GM12878 (cell line): ENCODE results near the gene PDGFA. TPM values are rescaled to one million over a fixed set of nuclear protein-coding genes. Genes with fewer than 3 reads are reported as not detected.

Source experiments
- ATAC-seq: fragments of 200-7000 bp; cut with Tn5 transposase; 3 replicates; pipeline ENCODE4 v1.9.1; 2020; ENCODE audit warnings: mild to moderate bottlenecking, moderate library complexity
- BruUV-seq: library from RNA; stranded (reverse); fragments of 400-500 nt; replicated peaks from 2 replicates; lab custom pipeline; 2021; lab: Mats Ljungman, UMichigan
- CTCF ChIA-PET: fragments of 300-600 bp; sonication (Branson Sonifier 250); formaldehyde crosslinking; extraction: SDS; loops from one replicate; lab custom pipeline; 2021; ENCODE audit warnings: inconsistent platforms; lab: Yijun Ruan, JAX
- POLR2A ChIA-PET: fragments of 350-600 bp; formaldehyde crosslinking; extraction: SDS; loops from one replicate; lab custom pipeline; 2021; ENCODE audit warnings: inconsistent platforms; lab: Charles Lee
- RAD21 ChIA-PET: fragments of 300-600 bp; sonication (Branson Sonifier 250); formaldehyde crosslinking; loops from one replicate; lab custom pipeline; 2023; ENCODE audit warnings: antibody characterized with exemption; ENCODE audit not compliant: unreplicated experiment; lab: Charles Lee
- SMC1A ChIA-PET: fragments of 300-600 bp; sonication (Branson Sonifier 250); formaldehyde crosslinking; loops from one replicate; lab custom pipeline; 2023; ENCODE audit not compliant: unreplicated experiment, uncharacterized antibody; lab: Charles Lee
- DNase-seq: peaks from one replicate; pipeline ENCODE4 v3.0.0-alpha.2; 2011; ENCODE audit warnings: low read depth, low spot score
- FAIRE-seq: peaks from 3 replicates; lab custom pipeline; 2011; peaks lifted over from hg19 to GRCh38; lab: Jason Lieb, UNC
- H2AFZ ChIP-seq: 2 replicates; pipeline ENCODE4 v1.6.0; 2011; ENCODE audit warnings: low read depth, low read length, control low read depth; ENCODE audit not compliant: control insufficient read depth
- H3K27ac ChIP-seq: 2 replicates; pipeline ENCODE4 v1.5.1; 2011; ENCODE audit warnings: control low read depth; ENCODE audit not compliant: control insufficient read depth, insufficient read depth
- H3K27me3 ChIP-seq, 2 experiments: replicated peaks in 1 of 2; 2 replicates each; pipeline versions ENCODE4 v1.6.0 to v1.6.1; 2011; ENCODE audit warnings: low read length in 1 of 2; ENCODE audit not compliant: control insufficient read depth in 2 of 2, insufficient read depth in 2 of 2
- H3K36me3 ChIP-seq, 2 experiments: 2 replicates each; pipeline ENCODE4 v1.5.1; 2011; ENCODE audit warnings: low read length in 1 of 2; ENCODE audit not compliant: control insufficient read depth in 2 of 2, insufficient read depth in 2 of 2
- H3K4me1 ChIP-seq: 2 replicates; pipeline ENCODE4 v1.6.1; 2011; ENCODE audit warnings: mild to moderate bottlenecking, low read length, moderate library complexity, mixed read lengths; ENCODE audit not compliant: control insufficient read depth, insufficient read depth
- H3K4me2 ChIP-seq: 2 replicates; pipeline ENCODE4 v1.6.0; 2011; ENCODE audit warnings: control low read depth; ENCODE audit not compliant: control insufficient read depth, insufficient read depth
- H3K4me3 ChIP-seq: fragments of 200-600 bp; sonication (generic); 2 replicates; pipeline ENCODE4 v1.5.1; 2016
- H3K79me2 ChIP-seq: 2 replicates; pipeline ENCODE4 v1.6.0; 2011; ENCODE audit warnings: low read length; ENCODE audit not compliant: control insufficient read depth, insufficient read depth
- H3K9ac ChIP-seq: 2 replicates; pipeline ENCODE4 v1.8.0; 2011; ENCODE audit warnings: low read length, control low read depth, mixed read lengths; ENCODE audit not compliant: control insufficient read depth, insufficient read depth
- H3K9me3 ChIP-seq: replicated peaks from 3 replicates; pipeline ENCODE4 v1.5.1; 2011; ENCODE audit warnings: mild to moderate bottlenecking, low read length; ENCODE audit not compliant: control insufficient read depth, insufficient read depth
- H4K20me1 ChIP-seq: 2 replicates; pipeline ENCODE4 v1.6.0; 2011; ENCODE audit not compliant: control insufficient read depth, insufficient read depth
- CHD1 ChIP-seq: IDR thresholded peaks from 2 replicates; pipeline ENCODE4 v1.6.1; 2012; ENCODE audit warnings: low read depth, low read length, improper control_type of control experiment
- CREB1 ChIP-seq: IDR thresholded peaks from 2 replicates; pipeline ENCODE4 v1.6.1; 2012; ENCODE audit warnings: low read depth, mild to moderate bottlenecking, inconsistent platforms
- EZH2 ChIP-seq: IDR thresholded peaks from 2 replicates; pipeline ENCODE4 v1.6.1; 2012; ENCODE audit warnings: low read depth, mild to moderate bottlenecking, control low read depth, inconsistent platforms, low read length, borderline replicate concordance; ENCODE audit not compliant: control insufficient read depth
- HDAC2 ChIP-seq: fragments of 200-600 bp; sonication (generic); IDR thresholded peaks from 2 replicates; pipeline ENCODE4 v1.6.1; 2017
- KAT2A ChIP-seq: conservative IDR thresholded peaks from 2 replicates; pipeline ENCODE4 v1.6.1; 2011; ENCODE audit warnings: low read depth, low read length; ENCODE audit not compliant: control insufficient read depth
- PAX8 ChIP-seq: fragments of 450-650 bp; IDR thresholded peaks from 2 replicates; pipeline ENCODE4 v1.6.1; 2017; ENCODE audit warnings: mild to moderate bottlenecking, moderate library complexity
- POU2F2 ChIP-seq: IDR thresholded peaks from 3 replicates; pipeline ENCODE4 v1.6.1; 2011; ENCODE audit warnings: low read depth, mild to moderate bottlenecking, low read length, borderline replicate concordance
- WGBS: methylation state at CpG from one replicate; pipeline ENCODE4 v1.1.6; 2016; ENCODE audit warnings: low lambda C conversion rate; ENCODE audit not compliant: insufficient replicate concordance, insufficient coverage; ENCODE audit errors: missing lambda C conversion rate; 5-methylcytosine and 5-hydroxymethylcytosine counted together
- in situ Hi-C: fragments of 300-500 bp; cut with MboI; formaldehyde crosslinking; loops from 9 replicates; pipeline ENCODE4 v1.14.3; 2018; ENCODE audit warnings: mixed read lengths
- intact Hi-C: fragments of 100-400 bp; cut with micrococcal nuclease; formaldehyde crosslinking; loops from one replicate; pipeline ENCODE4 v1.14.2; 2022; ENCODE audit not compliant: unreplicated experiment
- polyA plus RNA-seq, 11 experiments: library from polyadenylated mRNA; depleted of rRNA in 4 of 11; unstranded in 6 of 11; stranded (reverse) in 5 of 11; fragments of >200 nt; fragmentation: Nextera tagmentation in 4 of 11; fragmentation: Illumina TruSeq in 1 of 11; extraction: Ambion mirVana in 4 of 11; extraction: Trizol in 1 of 11; gene quantifications; 1 replicate in 1 of 11; 2 replicates in 10 of 11; pipeline versions ENCODE4 v1.2.1 to v1.2.3, GENCODE V29; 2011 to 2016; ENCODE audit warnings: inconsistent platforms in 2 of 11, missing spikeins in 2 of 11, low read depth in 1 of 11
- total RNA-seq, 4 experiments: library from RNA; depleted of rRNA in 3 of 4; stranded (reverse); fragments of >200 nt in 3 of 4; fragmentation: Illumina TruSeq in 1 of 4; extraction: Trizol in 1 of 4; gene quantifications; 2 replicates each; pipeline versions ENCODE4 v1.2.1 to v1.2.3, GENCODE V29; 2013 to 2021
- TF ChIP-seq, protein P1 (sequence below): fragments of 450-650 bp; formaldehyde crosslinking; IDR thresholded peaks from 2 replicates; pipeline ENCODE4 v1.5.0; 2022; ENCODE audit warnings: mild to moderate bottlenecking, missing genetic modification characterization

PDGFA gene
- total and polyA plus RNA-seq, 10 of the 15 experiments (the other 5 are each of a cell fraction or from before 2014, with no cell fraction given) = 2.5 to 10.0 (median 5.6) TPM

DNA sequence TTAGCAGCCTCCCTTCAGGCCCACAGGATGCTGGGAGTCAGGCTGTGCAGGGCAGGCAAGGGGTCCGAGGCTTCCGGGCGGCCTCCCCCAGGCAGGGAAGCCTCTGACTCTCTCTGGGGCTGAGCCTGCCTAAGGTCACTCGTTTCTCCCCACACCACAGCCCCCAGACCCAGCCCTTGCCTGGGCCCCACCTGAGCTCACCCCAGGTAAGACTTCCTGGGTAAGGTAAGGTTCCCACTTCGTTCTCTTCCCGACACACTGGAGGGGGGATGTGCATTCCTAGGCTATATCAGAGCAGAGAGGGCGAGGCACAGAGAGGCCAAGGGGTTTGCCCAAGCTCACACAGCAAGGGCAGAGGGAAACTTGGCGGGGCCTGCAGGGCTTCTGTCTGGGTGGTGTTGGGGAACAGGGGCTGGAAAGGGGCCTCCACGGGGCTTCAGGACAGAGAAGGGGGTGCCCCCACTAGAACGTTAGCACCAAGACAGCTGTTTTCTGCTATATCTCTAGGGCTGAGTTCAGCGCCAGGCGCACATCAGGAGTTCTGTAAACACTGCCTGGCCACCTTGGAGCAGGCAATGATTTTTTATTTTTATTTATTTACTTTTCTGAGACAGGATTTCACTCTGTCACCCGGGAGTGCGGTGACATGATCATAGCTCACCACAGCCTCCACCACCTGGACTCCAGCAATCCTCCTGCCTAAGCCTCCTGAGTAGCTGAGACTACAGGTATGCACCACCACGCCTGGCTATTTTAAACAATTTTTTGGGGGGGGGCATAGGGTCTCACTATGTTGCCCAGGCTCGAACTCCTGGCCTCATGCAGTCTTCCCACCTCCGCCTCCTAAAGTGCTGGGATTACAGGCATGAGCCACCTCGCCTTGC, 24.9 kb upstream of the PDGFA start:
- no peak for FAIRE-seq
- no peaks in the 10 kb centered on the region for H4K20me1 ChIP-seq
- ChIA-PET POLR2A (no interaction called here), SMC1A (no interaction called here), RAD21 (no interaction called here), CTCF (interaction anchor here (0.9 kb wide), 1 partner anchor 328 kb away, joined by 3 read pairs; no protein-coding TSS in a partner anchor)
- DNase-seq = no peak
- H2AFZ ChIP-seq = no peak overlapping the region
- in situ Hi-C loops (no loop called here), intact Hi-C loops (no loop called here)
- H3K79me2 ChIP-seq = no peaks in the 10 kb centered on the region
- H3K36me3 ChIP-seq = no peaks in the 10 kb centered on the region
- H3K4me1 ChIP-seq = no peaks in the 10 kb centered on the region; the same call in 1 of the 2 replicates
- ATAC-seq = no peak
- no peak overlapping the region for H3K9ac ChIP-seq
- H3K9me3 ChIP-seq = no peaks in the 10 kb centered on the region
- H3K27me3 ChIP-seq = no peaks in the 10 kb centered on the region
- TF ChIP-seq CREB1 (no peak), CHD1 (no peak), POU2F2 (no peak), KAT2A (no peak), EZH2 (no peak), PAX8 (no peak), HDAC2 (no peak)
- TF ChIP-seq, protein P1, sequence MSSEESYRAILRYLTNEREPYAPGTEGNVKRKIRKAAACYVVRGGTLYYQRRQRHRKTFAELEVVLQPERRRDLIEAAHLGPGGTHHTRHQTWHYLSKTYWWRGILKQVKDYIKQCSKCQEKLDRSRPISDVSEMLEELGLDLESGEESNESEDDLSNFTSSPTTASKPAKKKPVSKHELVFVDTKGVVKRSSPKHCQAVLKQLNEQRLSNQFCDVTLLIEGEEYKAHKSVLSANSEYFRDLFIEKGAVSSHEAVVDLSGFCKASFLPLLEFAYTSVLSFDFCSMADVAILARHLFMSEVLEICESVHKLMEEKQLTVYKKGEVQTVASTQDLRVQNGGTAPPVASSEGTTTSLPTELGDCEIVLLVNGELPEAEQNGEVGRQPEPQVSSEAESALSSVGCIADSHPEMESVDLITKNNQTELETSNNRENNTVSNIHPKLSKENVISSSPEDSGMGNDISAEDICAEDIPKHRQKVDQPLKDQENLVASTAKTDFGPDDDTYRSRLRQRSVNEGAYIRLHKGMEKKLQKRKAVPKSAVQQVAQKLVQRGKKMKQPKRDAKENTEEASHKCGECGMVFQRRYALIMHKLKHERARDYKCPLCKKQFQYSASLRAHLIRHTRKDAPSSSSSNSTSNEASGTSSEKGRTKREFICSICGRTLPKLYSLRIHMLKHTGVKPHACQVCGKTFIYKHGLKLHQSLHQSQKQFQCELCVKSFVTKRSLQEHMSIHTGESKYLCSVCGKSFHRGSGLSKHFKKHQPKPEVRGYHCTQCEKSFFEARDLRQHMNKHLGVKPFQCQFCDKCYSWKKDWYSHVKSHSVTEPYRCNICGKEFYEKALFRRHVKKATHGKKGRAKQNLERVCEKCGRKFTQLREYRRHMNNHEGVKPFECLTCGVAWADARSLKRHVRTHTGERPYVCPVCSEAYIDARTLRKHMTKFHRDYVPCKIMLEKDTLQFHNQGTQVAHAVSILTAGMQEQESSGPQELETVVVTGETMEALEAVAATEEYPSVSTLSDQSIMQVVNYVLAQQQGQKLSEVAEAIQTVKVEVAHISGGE (CRISPR knock-in tag) = no peak
- H3K4me3 ChIP-seq = no peak overlapping the region
- 54% methylated on average over 18 of the region's 18 CpGs for WGBS
- no peak overlapping the region for H3K27ac ChIP-seq
- no TSS peak for BruUV-seq
- no peak overlapping the region for H3K4me2 ChIP-seq
